Motor neuron (in vitro differentiated cells): ENCODE results near the gene IZUMO1. TPM values are rescaled to one million over a fixed set of nuclear protein-coding genes. Genes with fewer than 3 reads are reported as not detected.

Source experiments
- total RNA-seq, 8 experiments: library from RNA; unstranded; fragments of 300-600 nt; gene quantifications; 2 replicates each; pipeline versions ENCODE4 v1.2.3 to v1.2.4, GENCODE V29; 2022

The IZUMO1 gene
- total RNA-seq, 8 experiments from 2014 or later, result 0.14 to 0.76 (median 0.49) TPM; not detected in 1

Other genes with a start within 250 kb of the IZUMO1 start
- 10 to 100 TPM in 3 of 8 experiments, 1 to 10 TPM in 2, under 1 TPM in 3; 0.25 to 17.5 (median 6.1) TPM for gene LMTK3, start 235.1 kb downstream of the IZUMO1 start, total RNA-seq
- gene SULT2B1, start 194.7 kb downstream of the IZUMO1 start, total RNA-seq, result 1 to 10 TPM in 1 of 8 experiments, under 1 TPM in 7; 0.16 to 1.9 (median 0.54) TPM
- gene SPACA4, start 140.2 kb downstream of the IZUMO1 start, total RNA-seq, result under 1 TPM in 4 of 8 experiments, not detected in 4; 0.22 to 0.66 (median 0.50) TPM
- gene FAM83E, start 131.8 kb downstream of the IZUMO1 start, total RNA-seq, result 1 to 10 TPM in 4 of 8 experiments, under 1 TPM in 4; 0.54 to 2.5 (median 1.1) TPM
- gene RPL18, start 127.7 kb downstream of the IZUMO1 start, total RNA-seq, result 1,000 to 10,000 TPM; 1,630 to 4,209 (median 2,425) TPM
- gene SPHK2, start 127.4 kb downstream of the IZUMO1 start, total RNA-seq, result 10 to 100 TPM in 7 of 8 experiments, 1 to 10 TPM in 1; 8.9 to 29.5 (median 16.1) TPM
- 10 to 100 TPM in 4 of 8 experiments, 1 to 10 TPM in 4; 3.3 to 19.6 (median 10.4) TPM for gene DBP, start 109.5 kb downstream of the IZUMO1 start, total RNA-seq
- gene CA11, start 100.7 kb downstream of the IZUMO1 start, total RNA-seq, result 10 to 100 TPM; 18.4 to 62.1 (median 32.0) TPM
- 1 to 10 TPM in 1 of 8 experiments, under 1 TPM in 6, not detected in 1; 0.16 to 1.3 (median 0.50) TPM for gene NTN5, start 73.9 kb downstream of the IZUMO1 start, total RNA-seq
- gene FUT2, start 50.9 kb downstream of the IZUMO1 start, total RNA-seq, result 1 to 10 TPM in 6 of 8 experiments, under 1 TPM in 2; 0.79 to 4.7 (median 1.9) TPM
- gene MAMSTR, start 27.2 kb downstream of the IZUMO1 start, total RNA-seq, result 1 to 10 TPM in 6 of 8 experiments, under 1 TPM in 2; 0.71 to 5.0 (median 1.7) TPM
- 1 to 10 TPM in 2 of 8 experiments, under 1 TPM in 5, not detected in 1; 0.33 to 9.4 (median 0.42) TPM for gene RASIP1, start 6.3 kb downstream of the IZUMO1 start, total RNA-seq
- gene FUT1, start 5.7 kb upstream of the IZUMO1 start, total RNA-seq, result 1 to 10 TPM in 1 of 8 experiments, under 1 TPM in 7; 0.13 to 3.7 (median 0.47) TPM
- gene FGF21, start 8.6 kb upstream of the IZUMO1 start, total RNA-seq, result under 1 TPM in 2 of 8 experiments, not detected in 6; 0.28 to 0.29 TPM
- gene BCAT2, start 64.1 kb upstream of the IZUMO1 start, total RNA-seq, result 10 to 100 TPM; 26.6 to 49.8 (median 35.1) TPM
- 10 to 100 TPM in 2 of 8 experiments, 1 to 10 TPM in 6; 1.6 to 27.3 (median 5.4) TPM for gene HSD17B14, start 89.6 kb upstream of the IZUMO1 start, total RNA-seq
- 10 to 100 TPM in 3 of 8 experiments, 1 to 10 TPM in 4, under 1 TPM in 1; 0.33 to 30.8 (median 6.5) TPM for gene PLEKHA4, start 121.7 kb upstream of the IZUMO1 start, total RNA-seq
- gene PPP1R15A, start 125.5 kb upstream of the IZUMO1 start, total RNA-seq, result 100 to 1,000 TPM in 1 of 8 experiments, 10 to 100 TPM in 7; 35.2 to 157 (median 68.6) TPM
- 1 to 10 TPM in 1 of 8 experiments, under 1 TPM in 1, not detected in 6; 0.52 to 2.2 TPM for gene TULP2, start 151.8 kb upstream of the IZUMO1 start, total RNA-seq
- gene NUCB1, start 153.4 kb upstream of the IZUMO1 start, total RNA-seq, result 100 to 1,000 TPM in 4 of 8 experiments, 10 to 100 TPM in 4; 60.2 to 309 (median 107) TPM
- under 1 TPM in 5 of 8 experiments, not detected in 3; 0.32 to 0.81 (median 0.50) TPM for gene DHDH, start 186.8 kb upstream of the IZUMO1 start, total RNA-seq
- gene BAX, start 208.0 kb upstream of the IZUMO1 start, total RNA-seq, result 100 to 1,000 TPM in 4 of 8 experiments, 10 to 100 TPM in 4; 36.9 to 172 (median 97.8) TPM
- over 10,000 TPM in 1 of 8 experiments, 1,000 to 10,000 TPM in 7; 1,251 to 10,826 (median 2,578) TPM for gene FTL, start 218.4 kb upstream of the IZUMO1 start, total RNA-seq
- gene GYS1, start 246.4 kb upstream of the IZUMO1 start, total RNA-seq, result 10 to 100 TPM; 13.0 to 72.5 (median 18.3) TPM
- 100 to 1,000 TPM; 113 to 181 (median 145) TPM for gene RUVBL2, start 247.0 kb upstream of the IZUMO1 start, total RNA-seq